GM19467 (cell line): ENCODE measurements around the gene LDHAL6B.
"Not testable (repeated sequence)": the region's sequence is repeated elsewhere in the genome, so short reads cannot be mapped to it uniquely, and the experiment has no call there.

Source experiments
- ATAC-seq: cut with Tn5 transposase; IDR thresholded peaks from one replicate; pipeline ENCODE4 v1.9.1; 2021; ENCODE audit warnings: mild to moderate bottlenecking, moderate library complexity; ENCODE audit not compliant: unreplicated experiment

LDHAL6B gene

GRCh38 chr15:59206623-59207183, at the start of gene LDHAL6B:
Gene LDHAL6B, plus strand, starts transcription at chr15:59206843. Its CDS starts 98 bp downstream, at chr15:59206941.
- ATAC-seq: no peak

GRCh38 chr15:59157396-59157795, 49.2 kb upstream of the LDHAL6B start:
- ATAC-seq: no peak

GRCh38 chr15:59157840-59158700, 48.6 kb upstream of the LDHAL6B start:
- ATAC-seq: no peak

- ATAC-seq: no peak
Measured at GRCh38 chr15:59158701-59159034, 48.0 kb upstream of the LDHAL6B start.

GRCh38 chr15:59159210-59159609, 47.4 kb upstream of the LDHAL6B start:
- no peak for ATAC-seq

GRCh38 chr15:59160880-59161593, 45.6 kb upstream of the LDHAL6B start:
- no peak for ATAC-seq

GRCh38 chr15:59162080-59162479, 44.6 kb upstream of the LDHAL6B start:
- not testable (repeated sequence) for ATAC-seq

GRCh38 chr15:59165726-59166125, 40.9 kb upstream of the LDHAL6B start:
- ATAC-seq: no peak

- no peak for ATAC-seq
Measured at GRCh38 chr15:59166166-59166565, 40.5 kb upstream of the LDHAL6B start.

- no peak for ATAC-seq
Measured at GRCh38 chr15:59166601-59167265, 39.9 kb upstream of the LDHAL6B start.

GRCh38 chr15:59168536-59168935, 38.1 kb upstream of the LDHAL6B start:
- no peak for ATAC-seq

- ATAC-seq: no peak
Measured at GRCh38 chr15:59169251-59169708, 37.4 kb upstream of the LDHAL6B start.

- no peak for ATAC-seq
Measured at GRCh38 chr15:59170295-59171066, 36.2 kb upstream of the LDHAL6B start.

- no peak for ATAC-seq
Measured at GRCh38 chr15:59171067-59171397, 35.6 kb upstream of the LDHAL6B start.

- no peak for ATAC-seq
Measured at GRCh38 chr15:59172289-59172901, 34.2 kb upstream of the LDHAL6B start.

- no peak for ATAC-seq
Measured at GRCh38 chr15:59173194-59173593, 33.4 kb upstream of the LDHAL6B start.

GRCh38 chr15:59174151-59174834, 32.4 kb upstream of the LDHAL6B start:
- ATAC-seq: no peak

- ATAC-seq: no peak
Measured at GRCh38 chr15:59174835-59175831, 31.5 kb upstream of the LDHAL6B start.
